GM12872 (cell line): ENCODE data around the gene MTCL3.

ENCODE experiments used
- TF ChIP-seq, protein P1 (sequence below): IDR thresholded peaks from 3 replicates; pipeline ENCODE4 v1.5.1; 2011; ENCODE audit warnings: low read depth, mild to moderate bottlenecking, low read length, moderate library complexity; ENCODE audit not compliant: insufficient read depth

Gene MTCL3

DNA sequence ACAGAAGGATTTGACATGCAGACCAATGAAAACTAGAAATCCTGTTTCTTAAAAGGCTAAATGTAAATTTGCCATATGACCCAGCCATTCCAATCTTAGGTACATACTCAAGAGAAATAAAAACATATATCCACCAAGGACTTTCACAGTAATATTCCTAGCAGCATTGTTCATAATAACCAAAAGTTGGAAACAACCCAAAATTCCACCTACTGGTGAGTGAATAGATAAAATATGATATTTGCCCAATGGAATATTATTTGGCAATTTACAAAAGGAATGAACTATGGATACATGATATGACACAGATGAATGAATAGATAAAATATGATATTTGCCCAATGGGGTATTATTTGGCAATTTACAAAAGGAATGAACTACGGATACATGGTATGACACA, 22.7 kb downstream of the MTCL3 start:
- TF ChIP-seq, protein P1, sequence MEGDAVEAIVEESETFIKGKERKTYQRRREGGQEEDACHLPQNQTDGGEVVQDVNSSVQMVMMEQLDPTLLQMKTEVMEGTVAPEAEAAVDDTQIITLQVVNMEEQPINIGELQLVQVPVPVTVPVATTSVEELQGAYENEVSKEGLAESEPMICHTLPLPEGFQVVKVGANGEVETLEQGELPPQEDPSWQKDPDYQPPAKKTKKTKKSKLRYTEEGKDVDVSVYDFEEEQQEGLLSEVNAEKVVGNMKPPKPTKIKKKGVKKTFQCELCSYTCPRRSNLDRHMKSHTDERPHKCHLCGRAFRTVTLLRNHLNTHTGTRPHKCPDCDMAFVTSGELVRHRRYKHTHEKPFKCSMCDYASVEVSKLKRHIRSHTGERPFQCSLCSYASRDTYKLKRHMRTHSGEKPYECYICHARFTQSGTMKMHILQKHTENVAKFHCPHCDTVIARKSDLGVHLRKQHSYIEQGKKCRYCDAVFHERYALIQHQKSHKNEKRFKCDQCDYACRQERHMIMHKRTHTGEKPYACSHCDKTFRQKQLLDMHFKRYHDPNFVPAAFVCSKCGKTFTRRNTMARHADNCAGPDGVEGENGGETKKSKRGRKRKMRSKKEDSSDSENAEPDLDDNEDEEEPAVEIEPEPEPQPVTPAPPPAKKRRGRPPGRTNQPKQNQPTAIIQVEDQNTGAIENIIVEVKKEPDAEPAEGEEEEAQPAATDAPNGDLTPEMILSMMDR = no peak

DNA sequence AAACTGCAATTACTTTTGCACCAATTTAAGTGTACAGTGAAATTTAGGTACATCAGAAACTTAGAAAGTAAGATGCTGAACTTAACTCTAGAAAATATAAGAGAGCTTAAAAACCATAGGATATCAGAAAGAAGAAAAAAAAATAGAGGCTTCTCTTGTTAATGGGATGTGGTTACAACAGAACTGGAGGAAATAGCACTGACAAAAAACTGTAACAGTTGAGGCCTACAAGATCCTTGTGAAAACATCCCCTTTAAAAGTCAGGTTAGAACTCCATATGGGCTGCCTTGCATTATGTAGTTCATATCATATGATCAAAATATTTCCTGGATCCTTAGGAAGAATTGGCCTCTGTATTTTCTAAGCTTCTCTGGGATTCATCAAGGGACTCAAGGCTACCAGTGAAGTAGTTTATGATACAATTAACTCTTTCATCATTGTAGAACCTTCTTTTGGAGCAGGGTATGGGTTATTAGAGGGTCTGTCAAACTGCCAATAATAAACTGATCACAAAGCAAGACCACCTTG, 24.8 kb downstream of the MTCL3 start:
- TF ChIP-seq, protein P1 = no peak

DNA sequence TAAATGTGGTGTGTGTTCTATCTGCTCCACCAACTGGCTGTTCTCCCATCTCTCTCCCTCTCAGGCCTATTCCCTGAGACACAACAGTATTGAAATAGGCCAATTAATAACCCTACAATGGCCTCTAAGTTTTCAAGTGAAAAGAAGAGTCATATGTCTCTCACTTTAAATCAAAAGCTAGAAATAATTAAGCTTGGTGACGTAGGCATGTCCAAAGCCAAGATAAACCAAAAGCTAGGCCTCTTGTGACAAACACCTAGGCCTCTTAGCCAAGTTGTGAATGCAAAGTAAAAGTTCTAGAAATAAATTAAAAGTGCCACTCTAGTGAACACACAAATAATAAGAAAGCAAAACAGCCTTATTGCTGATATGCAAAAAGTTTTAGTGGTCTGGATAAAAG, 29.9 kb downstream of the MTCL3 start:
- TF ChIP-seq, protein P1 = no peak

DNA sequence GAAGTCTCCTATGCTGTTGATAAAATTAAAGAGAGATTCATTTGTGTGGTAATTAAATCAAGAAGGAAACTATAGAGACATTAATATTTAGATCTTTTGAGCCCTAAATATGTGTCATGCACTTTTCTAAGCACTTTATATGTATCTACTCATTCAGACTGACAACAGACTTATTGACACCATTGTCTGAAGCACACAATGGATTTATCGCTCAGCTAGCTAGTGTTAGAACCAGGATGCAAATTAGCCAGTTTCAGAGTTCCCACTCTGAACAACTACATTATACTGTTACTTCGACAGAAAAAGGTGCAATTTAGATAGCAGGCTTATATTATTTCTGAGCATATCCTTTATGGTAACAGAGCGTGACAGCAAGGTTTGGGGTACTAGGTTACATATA, 32.2 kb downstream of the MTCL3 start:
- TF ChIP-seq, protein P1 = no peak

DNA sequence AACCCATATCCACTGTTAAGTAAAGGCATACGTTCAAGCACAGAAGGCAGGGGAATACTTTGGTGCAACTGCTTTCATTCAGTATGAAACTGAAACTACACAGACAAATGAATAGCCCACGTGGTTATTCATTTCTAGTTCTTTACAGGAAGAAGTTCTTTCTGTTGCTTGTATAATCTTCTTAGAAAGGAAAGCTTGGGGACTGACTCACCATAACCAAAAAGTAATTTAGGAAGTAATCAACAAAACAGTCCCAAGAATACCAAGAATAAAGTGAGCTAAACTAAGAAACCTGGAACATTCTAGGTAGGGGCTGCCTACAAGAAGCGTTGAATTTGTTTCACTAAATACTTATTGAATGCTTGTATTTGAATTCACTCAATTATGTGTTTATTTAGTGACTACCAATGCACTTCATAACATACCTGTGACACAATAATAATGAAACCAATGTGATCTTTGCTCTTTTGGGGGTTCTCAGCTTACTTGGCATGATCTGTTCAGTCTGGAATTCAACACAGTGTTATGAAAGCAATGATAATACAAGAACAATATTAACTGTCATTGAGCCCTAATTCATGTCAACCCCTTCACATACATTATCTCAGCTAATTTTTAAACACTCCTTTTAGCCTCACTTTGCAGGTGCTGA, 34.8 kb downstream of the MTCL3 start:
- TF ChIP-seq, protein P1 = no peak

DNA sequence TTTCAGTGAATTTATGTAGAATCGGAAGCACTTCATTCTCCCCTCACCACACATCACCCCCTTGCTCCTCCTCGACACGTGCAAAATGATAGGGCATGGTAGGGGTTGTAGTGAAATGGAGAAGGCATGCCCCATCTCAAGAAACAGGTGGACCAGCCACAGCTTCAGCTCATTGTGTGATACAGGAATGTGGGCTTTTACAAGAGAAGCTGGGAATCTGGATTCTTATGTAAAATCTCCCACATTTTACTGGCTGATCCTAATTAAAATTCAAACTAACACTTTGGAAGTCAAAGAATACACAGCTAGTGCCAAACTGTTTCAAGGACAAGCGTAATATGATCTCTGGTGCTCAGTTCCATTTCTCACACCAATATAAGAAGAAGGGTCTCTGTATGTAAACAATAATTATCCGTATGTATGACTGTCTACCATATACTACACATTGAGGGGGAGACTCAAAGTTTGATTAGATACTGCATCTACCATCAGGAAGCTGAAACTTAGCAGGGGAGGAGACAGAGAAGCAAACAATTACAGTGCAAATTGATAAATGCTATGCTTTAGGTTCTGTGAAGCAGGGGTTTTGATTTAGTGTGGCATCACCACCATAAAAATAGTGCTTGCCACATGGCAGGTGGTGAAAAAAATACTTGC, 35.6 kb downstream of the MTCL3 start:
- TF ChIP-seq, protein P1 = no peak

DNA sequence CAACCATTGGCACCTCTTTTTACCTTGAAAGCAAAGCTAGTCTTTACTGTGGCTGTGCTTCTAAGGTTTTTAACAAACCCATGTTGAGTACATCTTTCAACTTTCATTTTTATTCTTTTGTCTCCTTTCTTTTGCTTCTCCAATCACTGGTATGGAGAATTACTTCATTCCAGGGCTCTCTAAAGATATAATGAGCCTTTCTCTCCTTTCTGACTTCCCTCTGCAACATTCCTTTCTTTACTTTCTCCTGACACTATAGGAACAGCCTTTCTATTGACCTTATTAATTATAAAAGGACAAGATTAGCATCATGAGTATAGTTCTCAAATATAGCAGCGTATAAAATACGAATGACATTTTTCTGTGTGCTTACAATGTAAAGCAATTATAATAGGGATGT, 36.8 kb downstream of the MTCL3 start:
- TF ChIP-seq, protein P1 = no peak
